ENCODE results near the gene SLC39A9. TPM values are rescaled to one million over a fixed set of nuclear protein-coding genes. Genes with fewer than 3 reads are reported as not detected.

SLC39A9 gene
- total and polyA plus RNA-seq, 10 of the 15 experiments (the other 5 are each of a cell fraction or from before 2014, with no cell fraction given): 19.9 to 109 (median 46.9) TPM

DNA sequence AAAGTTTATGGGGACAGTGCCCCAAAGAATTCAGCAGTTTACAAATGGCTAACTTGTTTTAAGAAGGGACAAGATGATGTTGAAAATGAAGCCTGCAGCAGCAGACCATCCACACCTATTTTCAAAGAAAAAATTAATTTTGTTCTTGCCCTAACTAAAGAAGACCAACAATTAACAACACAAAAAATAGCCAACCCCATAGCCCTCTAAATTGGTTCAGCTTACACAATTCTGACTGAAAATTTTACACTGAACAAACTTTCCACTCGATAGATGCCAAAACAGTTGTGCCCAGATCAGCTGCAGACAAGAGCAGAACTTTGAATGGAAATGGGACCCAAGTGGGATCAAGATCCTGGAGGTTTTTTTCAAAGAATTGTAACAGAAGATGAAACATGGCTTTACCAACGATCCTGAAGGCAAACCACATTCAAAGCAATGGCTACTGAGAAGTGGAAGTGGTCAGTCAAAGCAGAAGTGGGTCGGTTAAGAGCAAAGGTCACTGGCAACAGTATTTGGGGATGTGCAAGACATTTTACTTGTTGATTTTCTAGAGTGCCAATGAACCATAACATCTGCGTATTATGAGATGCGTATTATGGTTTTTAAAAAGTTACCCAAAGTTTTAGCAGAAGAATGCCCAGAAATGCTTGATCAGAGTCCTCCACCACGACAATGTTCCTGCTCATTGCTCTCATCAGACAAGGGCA, 30.0 kb downstream of the SLC39A9 start (continued):
- TF ChIP-seq MEF2A (IDR thresholded peaks at IDR 0.05; ENCODE audit: insufficient read depth, low read depth, low read length): no peak
- TF ChIP-seq POLR2AphosphoS5 (IDR thresholded peaks at IDR 0.05; ENCODE audit: low read length): no peak
- peak; percentile 45; the same call in 1 of the 2 replicates for TF ChIP-seq PAX5 (IDR thresholded peaks at IDR 0.05; ENCODE audit: borderline replicate concordance, low read depth, low read length)
- TF ChIP-seq, protein P1, sequence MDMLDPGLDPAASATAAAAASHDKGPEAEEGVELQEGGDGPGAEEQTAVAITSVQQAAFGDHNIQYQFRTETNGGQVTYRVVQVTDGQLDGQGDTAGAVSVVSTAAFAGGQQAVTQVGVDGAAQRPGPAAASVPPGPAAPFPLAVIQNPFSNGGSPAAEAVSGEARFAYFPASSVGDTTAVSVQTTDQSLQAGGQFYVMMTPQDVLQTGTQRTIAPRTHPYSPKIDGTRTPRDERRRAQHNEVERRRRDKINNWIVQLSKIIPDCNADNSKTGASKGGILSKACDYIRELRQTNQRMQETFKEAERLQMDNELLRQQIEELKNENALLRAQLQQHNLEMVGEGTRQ (IDR thresholded peaks at IDR 0.05; ENCODE audit: borderline replicate concordance, low read depth, low read length): no peak
- no peak for TF ChIP-seq MAX (IDR thresholded peaks at IDR 0.05; ENCODE audit: low read depth, low read length)
- TF ChIP-seq SUPT20H (IDR thresholded peaks at IDR 0.05; ENCODE audit: borderline replicate concordance, control insufficient read depth, low read depth, low read length): no peak
- TF ChIP-seq ATF2 (IDR thresholded peaks at IDR 0.05; ENCODE audit: low read length): peak; percentile 59; the same call in 1 of the 2 replicates
- no peak for TF ChIP-seq JUND (IDR thresholded peaks at IDR 0.05; ENCODE audit: low read depth, low read length)
- TF ChIP-seq EZH2 (IDR thresholded peaks at IDR 0.05; ENCODE audit: borderline replicate concordance, control insufficient read depth, low read depth, low read length): no peak
- TF ChIP-seq MXI1 (IDR thresholded peaks at IDR 0.05; ENCODE audit: low read depth, low read length): no peak
- no peak for TF ChIP-seq RELA (IDR thresholded peaks at IDR 0.05; ENCODE audit: borderline replicate concordance, partially characterized antibody)
- TF ChIP-seq TCF7 (IDR thresholded peaks at IDR 0.05; ENCODE audit: borderline replicate concordance): no peak
- TF ChIP-seq, protein P2, sequence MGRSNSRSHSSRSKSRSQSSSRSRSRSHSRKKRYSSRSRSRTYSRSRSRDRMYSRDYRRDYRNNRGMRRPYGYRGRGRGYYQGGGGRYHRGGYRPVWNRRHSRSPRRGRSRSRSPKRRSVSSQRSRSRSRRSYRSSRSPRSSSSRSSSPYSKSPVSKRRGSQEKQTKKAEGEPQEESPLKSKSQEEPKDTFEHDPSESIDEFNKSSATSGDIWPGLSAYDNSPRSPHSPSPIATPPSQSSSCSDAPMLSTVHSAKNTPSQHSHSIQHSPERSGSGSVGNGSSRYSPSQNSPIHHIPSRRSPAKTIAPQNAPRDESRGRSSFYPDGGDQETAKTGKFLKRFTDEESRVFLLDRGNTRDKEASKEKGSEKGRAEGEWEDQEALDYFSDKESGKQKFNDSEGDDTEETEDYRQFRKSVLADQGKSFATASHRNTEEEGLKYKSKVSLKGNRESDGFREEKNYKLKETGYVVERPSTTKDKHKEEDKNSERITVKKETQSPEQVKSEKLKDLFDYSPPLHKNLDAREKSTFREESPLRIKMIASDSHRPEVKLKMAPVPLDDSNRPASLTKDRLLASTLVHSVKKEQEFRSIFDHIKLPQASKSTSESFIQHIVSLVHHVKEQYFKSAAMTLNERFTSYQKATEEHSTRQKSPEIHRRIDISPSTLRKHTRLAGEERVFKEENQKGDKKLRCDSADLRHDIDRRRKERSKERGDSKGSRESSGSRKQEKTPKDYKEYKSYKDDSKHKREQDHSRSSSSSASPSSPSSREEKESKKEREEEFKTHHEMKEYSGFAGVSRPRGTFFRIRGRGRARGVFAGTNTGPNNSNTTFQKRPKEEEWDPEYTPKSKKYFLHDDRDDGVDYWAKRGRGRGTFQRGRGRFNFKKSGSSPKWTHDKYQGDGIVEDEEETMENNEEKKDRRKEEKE (IDR thresholded peaks at IDR 0.05): no peak
- no peak for TF ChIP-seq WRNIP1 (IDR thresholded peaks at IDR 0.05; ENCODE audit: borderline replicate concordance, low read depth, low read length)
- no peak for TF ChIP-seq CREB1 (IDR thresholded peaks at IDR 0.05; ENCODE audit: low read depth)
- TF ChIP-seq, protein P3, sequence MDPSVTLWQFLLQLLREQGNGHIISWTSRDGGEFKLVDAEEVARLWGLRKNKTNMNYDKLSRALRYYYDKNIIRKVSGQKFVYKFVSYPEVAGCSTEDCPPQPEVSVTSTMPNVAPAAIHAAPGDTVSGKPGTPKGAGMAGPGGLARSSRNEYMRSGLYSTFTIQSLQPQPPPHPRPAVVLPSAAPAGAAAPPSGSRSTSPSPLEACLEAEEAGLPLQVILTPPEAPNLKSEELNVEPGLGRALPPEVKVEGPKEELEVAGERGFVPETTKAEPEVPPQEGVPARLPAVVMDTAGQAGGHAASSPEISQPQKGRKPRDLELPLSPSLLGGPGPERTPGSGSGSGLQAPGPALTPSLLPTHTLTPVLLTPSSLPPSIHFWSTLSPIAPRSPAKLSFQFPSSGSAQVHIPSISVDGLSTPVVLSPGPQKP (IDR thresholded peaks at IDR 0.05; ENCODE audit: low read depth, low read length): no peak
- TF ChIP-seq CBX5 (IDR thresholded peaks at IDR 0.05; ENCODE audit: low read depth): no peak
- peak; percentile 67 to 81; a peak in 3 of 4 replicates for TF ChIP-seq IKZF2 (IDR thresholded peaks at IDR 0.05)
- TF ChIP-seq BCL11A (IDR thresholded peaks at IDR 0.05; ENCODE audit: low read depth, low read length): peak; percentile 57
- TF ChIP-seq GATAD2B (conservative IDR thresholded peaks at IDR 0.05; ENCODE audit: low read depth): 0 out of 2 replicates have a peak, but pooled peaks have one; percentile 38
- no peak for TF ChIP-seq RAD51 (IDR thresholded peaks at IDR 0.05)
- TF ChIP-seq HCFC1 (IDR thresholded peaks at IDR 0.05; ENCODE audit: low read length): no peak
- no peak for TF ChIP-seq ZNF207 (IDR thresholded peaks at IDR 0.05; ENCODE audit: borderline replicate concordance)
